Spleen (tissue), 7 donors: ENCODE results near the gene AVPR2.

Experiments used
- CTCF ChIP-seq, 11 experiments: fragments of 200-600 bp in 7 of 11; fragments of 450-650 bp in 4 of 11; sonication (generic) in 4 of 11; IDR thresholded peaks in 8 of 11; conservative IDR thresholded peaks in 3 of 11; 1 replicate in 7 of 11; 2 replicates in 4 of 11; pipeline versions ENCODE4 v1.4.0 to v1.8.0; 2016 to 2021; ENCODE audit warnings: antibody characterized with exemption in 11 of 11, inconsistent platforms in 4 of 11, mild to moderate bottlenecking in 1 of 11
- POLR2A ChIP-seq, 3 donors: fragments of 450-650 bp; IDR thresholded peaks; one replicate each; pipeline ENCODE4 v1.5.1; 2017; ENCODE audit warnings: antibody characterized with exemption in 3 of 3, mild to moderate bottlenecking in 1 of 3
- POLR2AphosphoS5 ChIP-seq, 3 donors: sonication (generic); formaldehyde crosslinking; IDR thresholded peaks; one replicate each; pipeline ENCODE4 v1.5.1; 2017; ENCODE audit warnings: antibody characterized with exemption in 3 of 3
- donor health status: DM: no; HTN: no; CAD: no; lungs with moderate emphysema.
- donor health status: DM: no; HTN: no; CAD: no.
- donor health status: DM: no; HTN: no; CAD: no.

DNA sequence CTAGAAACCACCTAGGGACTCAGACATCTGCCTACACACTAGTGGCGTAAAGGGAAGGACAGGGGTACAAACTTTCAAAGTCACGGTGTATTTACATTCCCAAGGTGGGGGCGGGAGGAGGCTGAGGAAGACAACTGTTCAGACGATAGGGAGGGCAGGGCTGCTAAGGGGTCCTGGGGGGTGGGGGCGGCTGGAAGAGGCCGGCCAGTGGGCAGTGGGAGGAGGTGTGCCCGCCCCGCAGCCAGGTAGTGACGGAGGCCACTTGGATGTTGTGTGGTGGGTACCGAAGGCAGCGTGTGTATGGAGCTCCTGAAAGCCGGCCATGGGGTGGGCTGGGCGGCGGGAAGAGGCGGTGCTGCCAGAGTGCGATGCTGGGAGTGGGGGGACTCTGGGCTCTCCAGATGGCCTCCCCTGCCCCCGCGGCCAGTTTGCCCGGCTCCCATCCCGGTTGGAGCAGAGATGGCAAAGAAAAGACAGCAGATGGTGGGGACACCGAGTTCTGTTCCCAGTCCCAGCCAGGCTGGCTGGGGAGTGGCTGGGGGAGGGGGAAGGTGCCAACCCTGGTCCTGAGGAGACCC, 42.7 kb upstream of the AVPR2 start:
- TF ChIP-seq CTCF (IDR thresholded peaks at IDR 0.05 in 8 of 11, conservative IDR thresholded peaks at IDR 0.05 in 3 of 11): no peak
- TF ChIP-seq POLR2A (IDR thresholded peaks at IDR 0.05): no peak
- no peak for TF ChIP-seq POLR2AphosphoS5 (IDR thresholded peaks at IDR 0.05)
